Breast epithelium (tissue), 3 donors: Measurements from ENCODE around the gene RBL2.

Source experiments
- POLR2A ChIP-seq: fragments of 450-650 bp; IDR thresholded peaks from one replicate; pipeline ENCODE4 v1.6.1; 2016; ENCODE audit warnings: antibody characterized with exemption, mild to moderate bottlenecking, moderate library complexity
- POLR2AphosphoS5 ChIP-seq, 3 donors: sonication (generic); formaldehyde crosslinking; IDR thresholded peaks; one replicate each; pipeline ENCODE4 v1.6.1; 2017; ENCODE audit warnings: antibody characterized with exemption in 3 of 3
- TF ChIP-seq, protein P1 (sequence below), 3 donors: fragments of 450-650 bp; IDR thresholded peaks; one replicate each; pipeline ENCODE4 v1.5.1; 2016 to 2017; ENCODE audit warnings: antibody characterized with exemption in 3 of 3, mild to moderate bottlenecking in 3 of 3, moderate library complexity in 3 of 3

DNA sequence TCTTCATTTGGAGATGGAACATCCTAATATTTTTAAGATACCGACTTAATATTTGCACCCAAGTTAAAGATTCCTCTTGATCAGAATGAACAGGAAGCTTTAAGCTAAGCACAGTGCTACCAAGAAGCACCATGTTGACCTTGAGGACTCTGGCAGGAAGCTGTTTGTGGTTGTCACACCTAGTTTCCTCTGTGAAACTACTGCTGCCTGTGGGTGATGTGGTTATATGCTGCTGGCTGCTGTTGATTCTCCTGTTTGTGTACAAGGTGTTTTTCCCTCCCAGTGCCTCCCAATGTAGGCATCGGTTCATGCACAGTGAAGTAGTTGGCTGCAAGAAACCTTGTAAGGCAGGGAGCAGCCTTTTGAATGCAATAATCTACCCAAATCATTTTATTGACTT lies 23.4 kb downstream of the RBL2 start:
- TF ChIP-seq, protein P1, sequence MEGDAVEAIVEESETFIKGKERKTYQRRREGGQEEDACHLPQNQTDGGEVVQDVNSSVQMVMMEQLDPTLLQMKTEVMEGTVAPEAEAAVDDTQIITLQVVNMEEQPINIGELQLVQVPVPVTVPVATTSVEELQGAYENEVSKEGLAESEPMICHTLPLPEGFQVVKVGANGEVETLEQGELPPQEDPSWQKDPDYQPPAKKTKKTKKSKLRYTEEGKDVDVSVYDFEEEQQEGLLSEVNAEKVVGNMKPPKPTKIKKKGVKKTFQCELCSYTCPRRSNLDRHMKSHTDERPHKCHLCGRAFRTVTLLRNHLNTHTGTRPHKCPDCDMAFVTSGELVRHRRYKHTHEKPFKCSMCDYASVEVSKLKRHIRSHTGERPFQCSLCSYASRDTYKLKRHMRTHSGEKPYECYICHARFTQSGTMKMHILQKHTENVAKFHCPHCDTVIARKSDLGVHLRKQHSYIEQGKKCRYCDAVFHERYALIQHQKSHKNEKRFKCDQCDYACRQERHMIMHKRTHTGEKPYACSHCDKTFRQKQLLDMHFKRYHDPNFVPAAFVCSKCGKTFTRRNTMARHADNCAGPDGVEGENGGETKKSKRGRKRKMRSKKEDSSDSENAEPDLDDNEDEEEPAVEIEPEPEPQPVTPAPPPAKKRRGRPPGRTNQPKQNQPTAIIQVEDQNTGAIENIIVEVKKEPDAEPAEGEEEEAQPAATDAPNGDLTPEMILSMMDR (IDR thresholded peaks at IDR 0.05) = no peak
- TF ChIP-seq POLR2A (no peak), POLR2AphosphoS5 (IDR thresholded peaks at IDR 0.05) (peak in 1 of 3 donors; percentile 23)
